Medulla oblongata (tissue), 1 donor: Measurements from ENCODE around the gene GRIK3.
"Not testable (repeated sequence)": the region's sequence is repeated elsewhere in the genome, so short reads cannot be mapped to it uniquely, and the experiment has no call there.

ENCODE experiments used
- DNase-seq: peaks from one replicate; pipeline ENCODE4 v3.0.0-alpha.2; 2015; ENCODE audit errors: extremely low spot score

Gene GRIK3

DNA sequence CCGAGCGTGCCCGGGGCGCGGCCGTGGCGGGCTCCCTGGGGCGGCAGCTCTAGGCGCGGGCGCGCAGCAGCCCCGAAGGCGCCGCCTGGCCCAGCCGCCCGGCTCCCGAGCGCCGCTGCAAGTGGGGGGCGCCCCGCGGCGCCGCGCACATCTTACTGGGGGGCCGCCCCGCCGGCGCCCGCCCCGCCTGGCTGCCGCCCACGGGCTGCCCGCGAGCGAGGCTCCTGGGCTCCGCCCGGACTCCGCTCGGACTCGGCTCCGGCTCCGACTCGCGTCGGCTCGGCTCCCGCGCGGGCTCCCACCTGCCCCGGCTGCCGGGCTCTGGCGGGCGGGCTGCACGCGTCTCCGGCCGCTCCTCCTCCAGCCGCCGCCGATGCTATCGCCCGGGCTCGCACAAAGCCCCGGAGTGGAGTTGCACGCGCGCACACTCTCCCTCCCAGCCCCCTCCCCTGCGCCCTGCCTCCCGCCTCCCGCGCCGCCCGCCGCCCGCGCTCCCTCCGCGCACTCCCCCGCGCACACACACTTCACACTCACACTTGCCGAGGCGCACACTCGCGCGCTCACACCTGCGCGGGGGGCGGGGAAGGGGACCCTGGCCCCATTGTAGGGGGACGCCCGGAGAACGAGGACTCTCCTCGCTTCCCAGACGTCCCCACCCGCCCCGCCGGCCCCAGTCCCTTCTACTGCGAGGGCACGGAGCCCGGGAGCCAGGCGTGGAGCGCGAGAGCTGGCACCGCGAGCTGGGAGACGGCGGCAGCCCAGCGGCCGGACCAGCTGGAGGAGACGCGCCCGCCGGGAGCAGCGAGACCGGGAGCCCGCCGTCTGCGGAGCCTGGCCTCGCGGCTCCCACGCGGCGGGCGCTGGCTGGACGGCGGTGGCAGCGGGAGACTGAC is at the start of gene GRIK3:
Gene GRIK3, minus strand, starts transcription at position 395 of the 893 bp plus-strand sequence. CDS start 407 bp downstream, outside the sequence.
- no peak for DNase-seq

DNA sequence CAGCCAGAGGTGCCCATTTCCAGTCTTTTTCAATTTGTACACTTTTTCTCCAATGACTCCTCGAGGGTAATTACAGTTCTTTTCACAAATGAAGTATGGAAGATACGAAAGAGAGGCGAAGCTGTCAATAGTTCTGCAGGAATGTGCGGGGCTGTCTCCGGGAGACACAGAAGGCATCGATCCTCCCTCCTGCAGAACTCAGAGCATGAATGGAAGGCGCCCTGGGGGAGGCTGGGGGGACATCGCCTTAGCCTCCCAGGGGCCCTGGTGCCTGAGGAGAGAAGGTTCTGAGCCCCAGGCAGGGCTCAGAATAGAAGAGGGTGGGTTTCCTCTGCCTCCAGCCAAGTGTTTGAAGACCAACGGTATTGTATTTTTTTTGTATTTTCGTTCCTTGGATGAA is 49.7 kb upstream of the GRIK3 start:
- DNase-seq: no peak

GRCh38 chr1:37083603-37084002 is 49.3 kb upstream of the GRIK3 start:
- peak; percentile 72 for DNase-seq

DNA sequence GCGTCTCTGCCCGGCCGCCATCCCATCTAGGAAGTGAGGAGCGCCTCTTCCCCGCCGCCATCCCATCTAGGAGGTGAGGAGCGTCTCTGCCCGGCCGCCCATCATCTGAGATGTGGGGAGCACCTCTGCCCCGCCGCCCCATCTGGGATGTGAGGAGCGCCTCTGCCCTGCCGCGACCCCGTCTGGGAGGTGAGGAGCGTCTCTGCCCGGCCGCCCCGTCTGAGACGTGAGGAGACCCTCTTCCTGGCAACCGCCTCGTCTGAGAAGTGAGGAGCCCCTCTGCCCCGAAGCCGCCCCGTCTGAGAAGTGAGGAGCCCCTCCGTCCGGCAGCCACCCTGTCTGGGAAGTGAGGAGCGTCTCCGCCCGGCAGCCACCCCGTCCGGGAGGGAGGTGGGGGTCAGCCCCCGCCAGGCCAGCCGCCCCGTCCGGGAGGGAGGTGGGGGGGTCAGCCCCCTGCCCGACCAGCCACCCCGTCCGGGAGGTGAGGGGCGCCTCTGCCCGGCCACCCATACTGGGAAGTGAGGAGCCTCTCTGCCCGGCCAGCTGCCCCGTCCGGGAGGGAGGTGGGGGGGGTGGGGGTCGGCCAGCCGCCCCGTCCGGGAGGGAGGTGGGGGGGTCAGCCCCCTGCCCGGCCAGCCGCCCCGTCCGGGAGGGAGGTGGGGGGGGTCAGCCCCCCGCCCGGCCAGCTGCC is 46.1 kb upstream of the GRIK3 start:
- DNase-seq: not testable (repeated sequence)

DNA sequence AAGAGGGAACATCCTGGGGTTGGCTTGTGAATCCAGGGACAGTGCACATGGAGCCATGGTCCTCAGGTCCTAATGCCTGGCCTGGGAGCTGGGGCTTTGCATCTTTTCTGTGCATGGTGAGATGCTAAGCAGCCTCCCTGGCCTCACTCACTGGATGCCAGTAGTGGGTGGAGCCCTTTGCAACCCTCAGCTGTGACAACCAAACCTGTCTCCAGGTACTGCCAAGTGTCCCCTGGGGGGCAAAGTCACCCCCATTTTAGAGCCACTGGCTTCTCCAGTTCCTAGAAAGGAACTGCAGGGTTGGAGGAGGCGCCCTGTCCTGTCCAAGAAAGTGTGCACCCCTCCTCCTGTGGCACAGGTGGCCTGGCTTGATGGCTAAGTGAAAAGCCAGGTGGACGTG is 44.6 kb upstream of the GRIK3 start:
- no peak for DNase-seq

- DNase-seq: no peak
Measured at GRCh38 chr1:37076168-37076567, 41.9 kb upstream of the GRIK3 start.

DNA sequence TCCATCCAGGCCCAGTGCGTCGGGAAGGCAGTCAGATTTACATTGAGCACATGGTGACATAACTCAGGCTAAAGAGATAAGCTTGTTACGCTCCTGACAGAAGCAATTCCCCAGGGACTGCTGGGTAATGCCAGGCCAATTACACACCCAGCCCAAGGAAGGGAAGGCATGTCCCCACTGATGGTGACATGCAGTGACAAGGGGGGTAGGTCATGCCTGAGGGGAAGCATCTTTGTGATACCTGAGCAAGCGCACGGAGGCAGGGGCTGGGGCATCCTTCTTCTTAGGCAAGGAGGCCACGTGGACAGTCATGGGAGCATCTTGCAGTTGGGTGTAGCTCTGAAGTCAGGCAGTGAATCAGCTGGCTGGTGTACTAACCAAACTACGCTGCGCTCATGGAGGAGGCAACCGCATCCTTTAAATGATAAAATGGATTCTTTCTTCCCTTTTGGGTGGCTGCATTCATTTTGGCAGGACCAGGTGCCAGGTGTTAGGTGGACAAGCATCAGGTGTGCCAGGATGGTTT is 39.6 kb upstream of the GRIK3 start:
- no peak for DNase-seq

- DNase-seq: no peak
Measured at GRCh38 chr1:37073152-37073853, 39.0 kb upstream of the GRIK3 start.

- peak; percentile 54 for DNase-seq
Measured at GRCh38 chr1:37071829-37072228, 37.5 kb upstream of the GRIK3 start.

GRCh38 chr1:37070126-37070525 is 35.8 kb upstream of the GRIK3 start:
- DNase-seq: no peak

GRCh38 chr1:37069406-37069805 is 35.1 kb upstream of the GRIK3 start:
- DNase-seq: no peak

DNA sequence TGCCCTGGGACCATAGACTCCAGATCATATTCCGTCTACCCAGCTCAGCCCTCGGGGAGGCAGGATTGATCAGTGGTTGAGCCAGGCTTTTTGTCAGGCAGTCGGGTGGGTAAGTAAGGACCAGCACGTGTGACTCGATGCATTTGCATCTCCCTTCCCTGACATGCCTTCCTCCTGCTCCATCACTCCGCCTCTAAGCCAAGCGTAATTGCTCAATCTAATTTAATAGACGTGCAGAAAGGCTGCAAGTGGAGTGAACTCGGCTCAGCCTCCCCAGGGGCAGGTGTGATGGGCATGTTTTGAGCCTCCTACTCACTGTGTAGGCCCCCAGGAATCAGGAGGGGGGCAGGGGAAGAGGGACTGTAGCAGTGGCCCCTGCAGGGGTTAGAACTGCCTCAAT is 34.6 kb upstream of the GRIK3 start:
- DNase-seq: no peak

DNA sequence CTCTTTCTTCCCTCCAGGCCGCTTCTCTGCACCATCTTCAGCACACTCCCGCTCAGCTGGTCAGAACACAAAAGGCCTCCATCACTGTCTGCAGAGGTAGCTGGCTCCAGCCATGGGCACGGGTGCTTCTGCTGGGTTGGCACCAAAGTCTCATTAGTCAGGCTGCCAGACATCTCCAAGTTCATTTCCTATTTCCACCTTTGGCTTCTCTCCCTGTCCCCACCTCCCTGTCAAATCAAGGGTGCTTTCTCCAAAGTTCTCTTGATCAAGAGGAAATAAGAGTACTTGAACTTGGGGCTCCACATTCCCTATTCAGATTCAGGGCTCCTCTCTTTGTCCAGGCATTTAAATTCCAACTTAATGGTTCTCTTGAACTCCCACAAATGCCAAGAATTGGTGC is 33.9 kb upstream of the GRIK3 start:
- DNase-seq: no peak

GRCh38 chr1:37064039-37064438 is 29.7 kb upstream of the GRIK3 start:
- DNase-seq: peak; percentile 63

DNA sequence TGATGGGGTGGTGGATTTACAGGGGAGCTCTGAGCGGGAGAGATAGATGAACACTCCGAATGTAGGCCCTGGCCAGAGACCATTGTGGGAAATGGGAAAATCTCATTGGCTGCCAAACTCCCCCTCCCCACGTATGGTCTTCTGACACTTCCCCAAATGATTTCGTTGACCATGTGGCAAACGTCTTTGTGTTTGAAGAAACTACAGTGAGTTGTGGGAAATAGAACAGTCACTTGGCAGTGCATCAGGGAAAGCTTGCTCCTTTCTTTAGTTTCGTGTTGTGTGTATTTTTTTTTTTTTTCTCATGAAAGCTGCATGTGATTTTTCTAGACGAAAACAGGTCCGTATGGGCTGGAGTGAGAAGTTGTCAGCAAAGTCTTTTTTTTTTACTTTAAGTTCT is 25.0 kb upstream of the GRIK3 start:
- DNase-seq: no peak

DNA sequence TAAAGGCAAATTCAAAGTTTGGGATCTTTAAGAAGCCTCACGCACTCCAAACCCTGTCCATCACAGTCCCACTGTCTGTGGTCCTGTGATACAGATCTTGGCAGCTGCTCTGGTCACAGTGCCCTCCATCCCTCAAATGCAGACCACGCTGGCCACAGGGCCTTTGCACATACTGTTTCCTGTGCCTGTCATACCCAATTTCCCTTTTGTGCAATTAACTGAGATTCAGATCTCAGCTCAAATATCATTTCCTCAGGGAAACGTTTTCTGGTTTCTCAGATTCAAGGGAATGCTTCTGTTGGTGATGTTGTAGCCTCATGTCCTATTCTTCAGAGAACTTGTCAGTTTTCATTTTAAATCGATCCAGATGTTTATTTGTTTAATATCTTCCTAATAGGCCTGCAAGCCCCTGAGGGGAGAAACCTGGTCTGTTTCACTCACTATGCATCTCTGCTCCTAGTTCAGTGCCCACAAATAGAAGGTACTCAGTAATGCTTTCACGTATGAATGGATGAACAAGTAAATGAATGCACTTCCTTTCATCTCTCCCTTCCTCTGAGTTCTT is 24.2 kb upstream of the GRIK3 start:
- DNase-seq: no peak

DNA sequence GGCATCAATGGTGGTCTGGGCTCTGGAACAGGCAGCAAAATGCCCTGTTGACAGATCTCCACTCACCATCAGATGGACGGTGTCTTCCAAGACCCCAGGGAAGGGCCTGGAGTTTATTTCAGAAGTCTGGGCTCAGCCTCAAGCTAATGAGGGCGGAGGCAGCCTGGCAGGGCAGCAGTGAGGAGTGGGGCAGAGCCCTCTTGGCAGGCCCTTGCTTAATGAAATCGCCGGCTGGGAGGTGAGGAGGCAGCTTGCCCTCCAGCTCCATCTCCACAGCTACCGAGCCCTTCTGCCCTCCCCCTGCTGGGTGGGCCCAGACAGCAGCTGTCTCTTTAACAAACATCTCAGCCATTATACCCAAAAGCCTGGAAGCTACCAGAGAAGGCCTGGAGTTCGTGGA is 22.0 kb upstream of the GRIK3 start:
- peak; percentile 52 for DNase-seq

DNA sequence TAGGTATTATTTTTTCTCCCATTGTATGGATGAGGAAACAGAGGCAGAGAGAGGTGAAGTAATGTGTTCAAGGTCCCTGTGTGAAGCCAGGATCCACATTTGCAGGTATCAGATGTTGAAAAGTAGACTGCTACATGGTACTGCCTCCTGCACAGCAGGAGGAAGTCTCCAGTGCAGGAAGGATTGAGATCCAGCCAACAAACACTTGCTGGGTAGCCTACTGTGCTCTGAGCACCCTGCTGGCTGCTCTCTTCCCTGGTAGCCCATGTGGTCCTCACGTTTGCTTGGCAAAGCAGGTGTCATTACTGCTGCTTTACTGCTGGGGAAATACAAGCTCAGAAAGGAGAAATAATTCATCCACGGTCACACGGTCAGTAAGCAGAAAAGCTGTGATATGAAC is 21.3 kb upstream of the GRIK3 start:
- DNase-seq: no peak

- no peak for DNase-seq
Measured at GRCh38 chr1:37053173-37053572, 18.9 kb upstream of the GRIK3 start.

DNA sequence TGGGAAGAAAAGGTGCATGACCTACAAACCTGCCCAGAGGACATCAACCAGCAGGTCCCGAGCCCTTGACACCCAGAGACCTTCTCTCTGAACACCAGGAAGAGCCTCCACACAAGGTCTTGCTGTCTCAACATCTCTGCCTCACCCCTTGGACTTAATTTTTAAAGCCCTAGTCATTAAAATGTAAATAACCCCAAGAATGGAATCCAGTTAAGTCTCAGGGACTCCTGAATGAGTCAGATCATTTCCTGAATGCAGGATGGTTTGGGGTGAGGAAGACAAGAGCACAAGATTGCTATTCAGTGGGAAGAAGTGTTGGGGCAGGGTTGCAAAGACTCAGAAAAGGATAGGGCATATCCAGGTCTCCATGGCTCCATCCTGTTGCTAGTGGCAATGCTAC is 17.8 kb upstream of the GRIK3 start:
- DNase-seq: no peak

DNA sequence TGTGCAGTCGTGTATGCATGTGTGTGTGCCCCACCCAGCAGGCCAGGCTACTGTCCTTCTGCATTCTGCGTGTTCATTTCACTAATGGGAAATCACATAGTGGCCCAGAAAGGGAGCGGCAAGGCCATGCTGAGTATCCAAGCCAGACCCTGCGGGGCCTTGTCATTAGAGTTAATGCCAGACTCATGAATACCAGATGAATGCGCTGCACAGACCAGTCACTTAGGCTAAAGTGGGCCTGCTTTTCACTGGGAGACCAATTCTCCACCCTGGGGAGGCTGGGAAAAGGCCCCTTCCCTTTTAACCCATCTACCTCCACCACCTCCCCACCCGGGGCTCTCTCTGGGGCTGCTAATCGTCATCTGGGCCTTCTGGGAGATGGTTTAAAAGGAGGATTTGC is 17.0 kb upstream of the GRIK3 start:
- DNase-seq: no peak

DNA sequence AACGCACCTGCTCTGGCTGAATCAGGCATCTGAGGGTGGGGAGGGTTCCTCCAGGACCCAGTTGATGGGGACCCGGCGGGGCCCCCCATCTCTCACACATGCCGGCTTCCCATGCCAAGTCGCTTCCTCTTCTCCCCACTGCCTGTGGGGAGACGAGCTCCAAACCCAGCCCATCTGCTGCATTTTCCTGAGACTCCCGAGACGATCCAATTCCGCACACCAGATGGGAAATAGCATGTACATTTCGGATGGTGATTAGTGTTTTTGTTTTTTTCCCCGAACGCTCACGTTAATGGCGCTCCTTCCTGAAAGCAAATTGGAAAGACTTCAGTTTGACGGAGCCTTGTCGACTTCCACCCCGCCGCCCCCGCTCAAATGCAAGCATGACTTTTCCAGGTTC is 13.2 kb upstream of the GRIK3 start:
- DNase-seq: no peak
